GM12864 (cell line): Measurements from ENCODE around the gene IFI27.
A peak's percentile ranks its signal among the peaks of the same experiment; 100 is the strongest.

Experiments used
- DNase-seq: peaks from one replicate; pipeline ENCODE4 v3.0.0-alpha.2; 2011; ENCODE audit warnings: low read depth
- H3K4me3 ChIP-seq: 2 replicates; pipeline ENCODE4 v1.5.1; 2011; ENCODE audit warnings: mild to moderate bottlenecking, low read depth, low read length, control low read depth
- CTCF ChIP-seq: IDR thresholded peaks from 2 replicates; pipeline ENCODE4 v1.5.1; 2011; ENCODE audit warnings: low read depth, mild to moderate bottlenecking, moderate library complexity, low read length, control low read depth, inconsistent platforms; ENCODE audit errors: missing control alignments

The IFI27 gene

GRCh38 chr14:94129111-94129757, 18.7 kb downstream of the IFI27 start, which contains the start of gene IFI27L2:
TSS of gene IFI27L2 (minus strand) at chr14:94129604. CDS start at chr14:94129564, 40 bp downstream.
- peak; percentile 49 for TF ChIP-seq CTCF
- H3K4me3 ChIP-seq: peak within 1 kb of the TSS; percentile 62
- peak; percentile 38 for DNase-seq

- TF ChIP-seq CTCF: no peak
- no peak for DNase-seq
- peak overlapping the region; percentile 62 for H3K4me3 ChIP-seq
Measured at GRCh38 chr14:94129758-94130414, 19.4 kb downstream of the IFI27 start.

GRCh38 chr14:94132285-94132887, 21.9 kb downstream of the IFI27 start:
- DNase-seq: peak; percentile 35
- H3K4me3 ChIP-seq: no peak overlapping the region
- TF ChIP-seq CTCF: peak; percentile 69

GRCh38 chr14:94135476-94135875, 24.9 kb downstream of the IFI27 start:
- no peak overlapping the region for H3K4me3 ChIP-seq
- DNase-seq: no peak
- TF ChIP-seq CTCF: no peak

GRCh38 chr14:94136575-94137331, 26.2 kb downstream of the IFI27 start:
- TF ChIP-seq CTCF: peak; percentile 99
- no peak overlapping the region for H3K4me3 ChIP-seq
- DNase-seq: peak; percentile 49

GRCh38 chr14:94138251-94138650, 27.7 kb downstream of the IFI27 start:
- H3K4me3 ChIP-seq: no peak overlapping the region
- TF ChIP-seq CTCF: no peak
- DNase-seq: no peak
